GM18517 (cell line): ENCODE results near the gene NOTCH3.

Experiments
- ATAC-seq: cut with Tn5 transposase; IDR thresholded peaks from one replicate; pipeline ENCODE4 v1.9.1; 2021; ENCODE audit warnings: mild to moderate bottlenecking, moderate library complexity; ENCODE audit not compliant: unreplicated experiment

The NOTCH3 gene

DNA sequence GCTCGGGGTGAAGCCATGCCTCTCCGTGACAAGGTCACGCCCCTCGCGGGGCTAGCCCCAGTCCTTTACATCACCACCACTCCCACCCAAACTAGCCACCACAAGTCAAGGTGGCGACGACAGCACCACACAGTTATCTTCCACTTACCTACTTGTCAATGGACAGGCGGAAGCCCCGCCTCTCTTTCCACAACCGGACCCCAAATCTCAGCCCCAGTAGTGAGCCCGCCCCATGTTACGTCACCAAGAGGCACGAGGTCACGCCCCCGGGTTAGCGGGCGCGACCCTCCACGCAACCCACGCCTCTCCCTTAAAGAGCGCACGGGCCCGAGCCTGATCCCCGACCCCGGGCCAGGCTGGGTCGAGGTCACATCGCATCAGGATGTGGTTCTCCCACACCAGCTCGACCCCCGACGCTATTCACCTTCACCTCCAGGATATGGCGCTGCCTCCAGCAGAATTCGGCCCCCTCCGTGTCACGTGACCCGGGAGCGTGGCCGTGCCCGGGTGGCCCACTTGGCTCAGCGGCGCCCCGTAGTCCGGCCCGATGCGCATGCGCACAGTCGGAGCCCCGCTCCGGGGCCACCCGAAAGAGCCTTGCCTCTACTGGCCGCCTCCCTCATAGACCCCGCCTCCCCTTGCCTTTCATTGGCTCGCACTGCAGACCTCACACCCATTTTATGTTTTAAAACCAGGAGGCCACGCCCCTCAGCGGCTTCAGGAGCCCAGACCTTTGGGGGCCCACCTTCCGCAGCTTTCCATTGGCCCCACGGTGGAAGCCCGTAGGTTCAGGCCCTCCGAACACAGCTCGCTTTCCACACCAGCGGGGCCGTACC, 75.3 kb downstream of the NOTCH3 start:
- ATAC-seq: peak; percentile 80

DNA sequence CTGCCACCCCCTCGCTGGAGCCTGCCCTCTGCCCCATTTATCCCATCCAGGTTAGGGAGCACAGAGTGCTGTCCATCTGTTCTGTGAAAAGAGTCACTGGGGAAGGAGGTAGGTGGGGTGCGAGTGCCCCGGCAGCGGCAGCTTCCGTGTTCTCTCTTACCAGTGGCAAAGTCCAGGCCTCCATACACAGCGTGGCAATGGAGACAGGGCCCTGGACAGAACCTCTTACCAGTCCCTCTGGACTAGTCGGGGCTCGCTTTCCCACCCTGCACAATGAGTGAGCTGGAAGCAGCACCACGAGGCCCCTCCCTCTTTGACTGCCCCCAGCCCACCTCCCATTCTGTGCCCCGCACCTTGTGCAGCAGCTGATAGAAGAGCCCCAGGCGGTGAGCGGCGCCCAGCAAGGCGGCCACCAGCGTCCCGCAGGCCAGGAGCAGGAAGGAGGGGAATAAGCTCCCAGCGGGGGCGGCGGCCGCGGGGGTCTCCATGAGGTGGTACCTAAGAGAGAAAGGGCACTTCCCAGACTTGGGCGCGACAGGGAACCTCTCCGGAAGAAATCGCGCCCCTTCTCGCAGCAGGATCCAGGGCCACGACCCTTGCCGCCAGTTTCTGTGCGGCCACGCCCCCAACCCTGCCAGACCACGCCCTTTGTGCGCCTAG, 76.1 kb downstream of the NOTCH3 start:
- ATAC-seq: peak; percentile 1

DNA sequence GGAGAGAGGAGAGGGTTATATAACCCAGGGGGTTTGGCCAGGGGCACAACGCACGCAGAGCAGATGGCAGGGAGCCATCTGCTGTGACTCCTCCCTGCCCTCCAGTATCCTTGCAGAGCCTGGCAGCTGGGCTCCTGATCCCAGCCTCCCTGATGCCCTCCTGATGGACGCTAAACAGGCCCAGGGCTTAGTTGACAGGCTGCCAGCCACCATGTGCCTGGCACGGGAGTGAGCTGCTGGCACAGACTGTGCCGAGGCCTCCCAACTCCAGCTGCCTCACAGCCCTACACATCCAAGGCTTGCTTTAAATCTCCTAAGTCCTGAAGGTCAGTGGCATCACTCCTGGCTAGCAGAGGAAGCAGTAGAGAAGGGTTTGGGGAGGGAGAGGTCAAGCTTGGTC, 76.9 kb downstream of the NOTCH3 start:
- no peak for ATAC-seq

DNA sequence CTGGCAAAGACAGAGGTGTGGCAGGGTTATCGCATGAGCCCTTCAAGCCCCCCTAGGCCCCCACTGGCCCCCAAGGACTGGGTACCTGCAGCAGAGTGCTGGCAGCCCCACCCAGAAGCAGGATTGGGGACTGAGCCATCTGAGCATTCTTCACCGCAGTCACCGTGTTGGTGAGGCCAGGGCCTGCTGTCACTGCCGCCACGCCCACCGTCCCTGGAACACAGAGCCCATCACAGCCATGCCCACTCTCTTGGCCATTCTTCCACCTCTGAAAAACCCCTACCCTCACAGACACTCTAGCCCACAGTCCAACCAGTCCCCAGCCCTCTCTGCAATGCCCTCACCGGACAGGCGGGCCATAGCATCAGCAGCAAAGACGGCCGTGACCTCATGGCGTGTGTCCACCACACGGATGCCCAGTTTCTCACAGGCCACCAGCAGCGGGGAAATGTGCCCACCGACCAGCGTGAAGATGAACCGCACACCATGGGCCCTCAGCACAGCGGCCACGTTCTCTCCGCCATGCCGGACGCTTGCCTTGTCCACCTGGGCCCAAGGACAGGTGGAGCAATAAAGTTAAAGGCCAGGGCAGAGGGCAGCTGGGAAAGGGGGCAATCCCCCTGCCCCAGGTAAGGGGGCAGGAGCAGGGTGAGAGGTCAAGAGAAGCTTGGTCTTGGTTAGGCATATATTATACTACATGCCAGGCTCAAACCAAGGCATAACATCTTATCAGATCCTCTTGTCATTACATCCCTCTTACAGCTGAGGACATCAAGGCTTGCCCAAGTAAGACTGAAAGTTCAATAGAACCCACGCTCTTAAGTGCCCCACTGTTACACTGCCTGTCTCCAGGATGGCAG, 77.5 kb downstream of the NOTCH3 start:
- no peak for ATAC-seq

DNA sequence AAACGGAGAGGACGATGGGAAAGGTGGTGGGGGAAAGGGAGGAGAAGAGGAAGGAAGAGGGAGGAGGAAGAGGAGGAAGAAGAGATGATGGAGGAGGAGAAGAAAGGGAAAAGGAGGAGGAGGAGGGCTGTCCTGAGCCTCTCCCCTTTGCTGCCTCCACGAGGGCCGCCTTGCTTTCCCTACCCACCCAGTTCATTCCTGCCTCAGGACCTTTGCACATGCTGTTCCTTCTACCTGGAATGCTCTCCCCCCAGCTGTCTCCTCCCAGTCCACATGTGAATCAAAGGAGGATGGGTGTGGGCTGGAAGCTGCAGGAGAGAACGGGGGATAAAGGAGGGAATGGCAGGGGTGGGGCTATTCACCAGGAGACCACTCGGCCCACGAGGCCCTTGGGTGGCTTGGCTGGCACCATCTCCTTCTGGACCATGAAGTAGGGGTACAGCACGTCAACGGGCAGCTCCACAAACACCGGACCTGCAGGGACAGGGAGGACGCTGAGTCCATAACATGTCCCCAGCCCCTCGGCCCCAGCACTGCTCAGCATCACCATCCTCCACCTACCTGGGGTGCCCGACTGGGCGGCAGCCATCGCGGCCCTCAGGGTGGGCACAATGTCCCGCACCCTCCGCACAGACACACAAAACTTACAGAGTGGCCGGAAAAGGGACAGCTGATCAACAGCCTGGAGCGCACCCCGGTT, 78.3 kb downstream of the NOTCH3 start:
- no peak for ATAC-seq

DNA sequence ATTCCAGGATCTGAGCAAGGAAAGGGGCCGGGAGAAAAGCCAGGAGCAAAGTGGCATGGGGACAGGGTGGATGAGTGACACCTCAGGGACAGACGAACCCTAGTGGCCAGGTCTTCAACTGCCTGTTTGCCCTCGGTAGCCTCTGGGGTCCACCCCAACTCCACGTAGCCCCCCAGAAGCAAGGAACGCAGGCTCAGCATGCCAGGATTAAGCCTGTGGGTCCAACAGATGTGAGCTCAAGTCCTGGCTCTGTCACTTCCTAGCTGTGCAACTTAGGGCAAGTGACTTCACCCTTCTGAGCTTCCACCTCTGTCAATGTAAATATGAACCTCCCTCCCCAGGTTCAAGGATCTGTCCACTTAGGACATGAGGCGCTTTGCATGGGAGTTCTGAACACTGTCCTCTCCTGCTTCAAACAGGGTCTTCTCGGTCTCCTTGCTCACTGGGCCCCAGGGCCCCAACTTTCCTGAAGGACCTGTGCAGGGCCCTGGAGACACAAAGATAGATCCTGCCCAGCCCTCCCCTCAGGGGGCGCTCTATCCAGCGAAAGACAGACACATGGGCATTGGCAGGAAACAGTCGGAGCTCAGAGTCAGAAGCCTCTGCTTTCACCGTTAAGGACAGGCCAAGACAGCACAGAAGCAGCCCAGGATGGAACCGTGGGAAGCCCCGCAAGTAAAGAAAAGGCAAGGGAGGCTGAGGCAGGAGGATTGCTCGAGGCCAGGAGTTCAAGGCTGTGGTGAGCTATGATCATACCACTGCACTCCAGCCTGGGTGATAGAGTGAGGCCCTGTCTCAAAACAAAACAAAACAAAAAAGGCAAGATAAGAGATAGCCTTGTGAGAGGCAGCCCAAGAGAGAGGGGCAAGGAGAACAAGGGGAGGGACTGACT, 80.4 kb downstream of the NOTCH3 start:
- no peak for ATAC-seq

DNA sequence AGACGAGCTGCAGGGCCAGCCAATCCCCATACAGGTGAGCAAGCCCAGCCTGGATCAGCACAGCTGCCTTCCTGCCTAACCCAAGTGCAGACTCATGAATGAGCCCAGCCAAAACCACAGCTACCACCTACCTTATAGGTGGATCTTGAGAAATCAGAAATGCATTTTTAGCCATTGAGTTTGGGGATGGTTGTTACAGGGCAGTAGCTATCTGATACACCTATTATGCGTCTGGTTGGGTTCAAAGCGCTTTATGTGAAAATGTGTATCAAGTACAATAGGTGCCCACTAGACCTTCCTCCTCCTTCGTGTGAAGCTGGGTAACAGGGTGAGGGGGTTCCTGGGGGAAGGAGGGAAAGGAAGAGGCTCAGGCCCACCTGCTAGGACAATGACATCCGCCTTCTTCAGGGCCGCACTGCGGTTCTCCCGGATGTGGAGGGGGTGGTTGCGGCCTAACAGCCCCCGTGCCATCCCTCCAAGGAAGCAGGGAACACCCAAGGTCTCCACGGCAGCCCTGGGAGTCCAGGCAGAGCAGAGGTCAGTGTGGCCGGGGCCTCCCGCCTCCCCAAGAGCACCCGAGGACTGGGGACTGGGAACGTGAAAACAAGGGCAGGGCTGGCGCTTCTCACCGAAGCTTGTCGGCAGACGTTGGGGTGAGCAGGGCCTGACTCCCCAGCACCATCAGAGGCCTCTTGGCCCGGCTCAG, 81.9 kb downstream of the NOTCH3 start:
- ATAC-seq: no peak

DNA sequence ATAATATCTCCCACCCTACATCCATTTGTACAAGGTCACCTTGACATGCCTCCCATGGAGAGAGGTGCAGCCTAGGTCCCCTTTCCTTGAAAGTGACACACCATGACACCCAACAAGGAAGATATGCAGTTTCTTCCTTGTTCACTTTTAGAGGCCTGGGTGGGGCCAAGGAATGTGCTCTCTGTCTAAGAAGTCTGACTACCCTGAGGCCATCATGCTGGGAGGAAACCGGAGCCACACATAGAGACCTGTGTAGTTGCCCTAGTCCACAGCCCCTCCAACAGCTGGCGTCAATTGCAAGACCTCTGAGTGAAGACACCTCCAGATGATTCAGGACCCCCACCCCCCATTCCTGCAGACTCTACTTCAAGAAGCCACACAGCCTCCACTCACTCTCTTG, 82.5 kb downstream of the NOTCH3 start:
- ATAC-seq: no peak

DNA sequence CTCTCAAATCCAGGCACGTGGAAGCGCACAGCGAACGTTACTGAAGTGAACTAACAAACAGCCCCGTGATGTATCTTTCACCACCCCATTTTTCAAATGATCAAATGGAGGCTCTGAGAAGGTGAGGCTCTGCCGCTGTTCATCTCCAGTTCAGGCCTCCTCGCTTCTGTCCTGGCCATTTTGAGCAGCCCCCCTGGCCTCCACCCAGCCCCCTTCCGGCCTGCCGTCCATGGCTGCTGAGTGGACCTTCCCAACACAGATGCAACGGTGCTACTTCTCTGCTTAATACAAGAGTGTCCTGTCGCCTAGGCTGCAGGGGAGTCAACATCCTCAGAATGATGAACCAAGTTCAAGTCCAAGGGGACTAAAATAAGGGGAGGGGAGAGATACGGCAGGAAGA, 83.9 kb downstream of the NOTCH3 start:
- ATAC-seq: no peak

DNA sequence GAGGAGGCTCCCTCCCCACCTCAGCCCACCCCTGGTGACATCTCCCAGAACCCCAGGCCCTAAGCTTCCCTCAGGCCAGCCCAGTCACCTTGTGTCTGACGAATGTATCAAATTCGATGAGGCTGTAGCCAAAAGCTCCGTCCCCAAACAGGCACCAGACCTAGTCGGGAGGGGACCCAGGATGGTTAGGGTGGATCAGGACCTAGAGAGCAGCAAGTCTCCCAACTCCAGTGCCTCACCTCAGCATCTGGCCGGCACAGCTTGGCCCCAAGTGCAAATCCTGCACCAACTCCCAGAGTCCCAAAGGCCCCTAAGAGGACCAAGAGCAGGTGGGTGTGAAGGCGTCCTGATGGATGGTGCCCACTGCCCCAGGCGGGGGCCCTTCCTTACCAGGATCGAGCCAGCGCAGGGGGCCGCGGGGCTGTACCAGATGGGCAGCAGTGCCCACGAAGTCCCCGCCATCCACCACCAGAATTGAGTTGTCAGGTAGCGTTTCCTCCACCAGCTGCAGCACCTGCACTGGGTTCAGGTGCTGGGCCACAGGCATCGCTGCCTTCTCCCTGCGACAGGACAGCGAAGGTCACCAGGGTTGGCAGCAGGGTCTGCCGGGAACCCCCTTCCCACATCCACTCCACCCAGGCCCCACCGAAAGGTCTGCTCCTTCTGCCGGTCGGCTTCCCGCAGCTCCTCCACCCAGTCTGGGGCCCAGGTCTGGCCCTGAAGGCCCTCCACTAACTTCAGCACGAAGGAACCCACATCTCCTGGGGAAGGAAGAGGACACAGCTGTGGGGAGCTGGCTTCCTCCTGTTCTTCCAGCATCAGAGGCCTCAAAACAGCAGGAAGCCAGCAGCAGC, 84.8 kb downstream of the NOTCH3 start:
- ATAC-seq: no peak

DNA sequence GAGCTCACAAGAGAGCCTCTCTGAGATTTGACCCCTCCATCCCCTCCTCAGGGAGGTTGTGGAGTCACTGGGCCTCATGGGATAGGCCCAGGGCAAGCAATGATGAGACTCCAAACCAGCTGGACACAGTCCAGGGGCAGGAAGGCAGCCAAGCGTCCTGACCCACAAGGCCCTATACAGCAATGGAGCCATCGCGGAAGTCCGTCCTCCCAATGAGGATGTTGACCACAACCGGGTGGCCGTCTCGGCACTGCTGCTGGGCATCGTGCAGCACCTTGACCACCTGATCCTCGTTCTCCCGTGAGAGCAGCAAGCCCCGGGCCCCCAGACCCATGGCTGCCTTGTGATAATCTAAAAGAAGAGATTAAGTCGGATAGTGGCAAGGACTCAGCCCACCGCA, 85.7 kb downstream of the NOTCH3 start:
- ATAC-seq: no peak

DNA sequence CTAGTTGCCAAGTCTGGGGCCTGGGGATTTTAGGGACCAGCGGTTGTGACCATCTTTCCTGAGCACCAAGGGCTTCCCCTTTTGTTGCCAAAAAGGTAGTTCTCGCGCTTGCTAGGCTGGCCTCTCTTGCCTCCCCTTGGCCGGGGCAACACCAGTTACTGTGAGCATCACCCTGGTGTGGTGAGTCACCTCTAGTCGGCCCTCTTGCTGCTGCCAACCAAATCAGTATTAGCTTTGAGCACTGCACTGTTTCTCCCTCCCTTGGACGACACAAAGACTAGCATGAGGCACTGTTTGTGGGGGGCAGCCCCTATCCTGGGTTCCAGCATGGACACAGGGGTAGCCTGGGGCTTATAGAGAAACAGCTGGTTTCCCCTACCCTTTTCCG, 86.6 kb downstream of the NOTCH3 start:
- ATAC-seq: no peak

DNA sequence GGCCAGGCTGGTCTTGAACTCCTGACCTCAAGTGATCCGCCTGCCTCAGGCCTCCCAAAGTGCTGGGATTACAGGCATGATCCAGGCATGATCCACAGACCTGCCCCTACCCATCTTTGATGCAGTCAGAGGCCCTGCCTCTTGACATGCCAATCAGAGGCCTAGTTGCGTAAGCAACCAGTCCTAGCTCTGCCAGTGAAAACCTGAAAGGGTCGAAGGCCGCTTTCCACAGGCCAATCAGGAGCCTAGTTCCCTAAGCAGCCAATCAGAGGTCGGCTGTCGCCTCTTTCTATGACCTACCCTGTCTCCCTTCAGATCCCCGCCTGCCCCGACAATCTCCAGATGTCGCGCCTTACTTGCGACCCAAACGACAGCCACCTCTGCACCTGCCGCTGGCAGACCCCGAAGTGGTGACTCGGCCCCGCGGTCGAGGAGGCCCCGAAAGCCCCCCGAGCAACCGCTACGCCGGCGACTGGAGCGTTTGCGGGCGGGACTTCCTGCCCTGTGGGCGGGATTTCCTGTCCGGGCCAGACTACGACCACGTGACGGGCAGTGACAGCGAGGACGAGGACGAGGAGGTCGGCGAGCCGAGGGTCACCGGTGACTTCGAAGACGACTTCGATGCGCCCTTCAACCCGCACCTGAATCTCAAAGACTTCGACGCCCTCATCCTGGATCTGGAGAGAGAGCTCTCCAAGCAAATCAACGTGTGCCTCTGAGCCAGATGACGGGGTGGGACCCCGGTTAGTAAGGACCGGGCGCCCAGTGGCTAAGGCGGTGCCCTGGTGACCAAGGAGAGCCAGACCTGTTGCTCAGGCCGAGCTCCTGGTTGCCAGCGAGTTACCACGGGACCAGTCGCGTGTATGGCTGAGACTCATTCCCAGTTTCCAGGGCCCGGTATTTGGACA, 87.3 kb downstream of the NOTCH3 start:
- no peak for ATAC-seq

DNA sequence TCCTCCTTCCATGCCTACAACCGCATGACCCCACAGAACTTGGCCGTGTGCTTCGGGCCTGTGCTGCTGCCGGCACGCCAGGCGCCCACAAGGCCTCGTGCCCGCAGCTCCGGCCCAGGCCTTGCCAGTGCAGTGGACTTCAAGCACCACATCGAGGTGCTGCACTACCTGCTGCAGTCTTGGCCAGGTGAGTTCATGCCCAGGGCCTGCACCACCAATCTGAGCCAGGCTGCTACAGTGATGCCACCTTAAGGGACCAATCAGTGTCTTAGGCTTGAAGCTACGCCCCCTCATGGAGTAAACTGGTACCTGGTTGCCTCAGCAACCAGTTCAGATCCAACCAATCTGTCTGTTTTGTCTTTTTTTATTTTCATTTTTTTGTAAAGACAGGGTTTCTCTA, 88.4 kb downstream of the NOTCH3 start:
- no peak for ATAC-seq

DNA sequence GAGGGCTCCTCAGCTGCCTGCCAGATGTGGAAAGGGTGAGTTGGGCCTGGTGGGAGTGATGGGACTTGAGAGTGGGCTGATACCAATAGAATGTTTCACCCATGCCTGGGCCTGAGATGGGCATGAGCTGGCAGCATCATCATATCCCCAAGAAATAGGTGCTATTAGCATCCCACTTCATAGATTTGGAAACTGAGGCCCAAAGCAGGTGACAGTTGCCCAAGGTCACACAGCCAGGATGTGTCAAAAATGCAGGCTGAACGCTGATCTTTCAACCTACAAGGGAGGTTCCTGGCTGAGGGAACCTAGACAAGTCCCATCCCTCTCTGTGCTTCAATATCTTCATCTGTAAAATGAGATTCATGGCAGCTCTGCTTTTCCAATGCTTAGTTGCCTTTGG, 89.0 kb downstream of the NOTCH3 start:
- no peak for ATAC-seq

DNA sequence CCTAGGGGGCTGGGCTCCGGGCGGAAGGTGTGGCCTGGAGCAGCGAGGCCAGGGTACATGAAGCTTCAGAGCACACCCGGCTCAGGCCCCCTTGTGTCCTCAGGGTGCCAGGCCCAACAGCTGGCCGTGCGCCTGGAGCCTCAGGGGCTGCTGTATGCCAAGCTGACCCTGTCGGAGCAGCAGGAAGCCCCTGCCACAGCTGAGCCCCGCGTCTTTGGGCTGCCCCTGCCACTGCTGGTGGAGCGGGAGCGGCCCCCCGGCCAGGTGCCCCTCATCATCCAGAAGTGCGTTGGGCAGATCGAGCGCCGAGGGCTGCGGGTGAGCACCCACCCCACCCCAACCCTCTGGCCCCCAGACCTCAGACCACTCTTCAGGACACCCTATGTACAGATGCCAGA, 90.4 kb downstream of the NOTCH3 start:
- no peak for ATAC-seq

DNA sequence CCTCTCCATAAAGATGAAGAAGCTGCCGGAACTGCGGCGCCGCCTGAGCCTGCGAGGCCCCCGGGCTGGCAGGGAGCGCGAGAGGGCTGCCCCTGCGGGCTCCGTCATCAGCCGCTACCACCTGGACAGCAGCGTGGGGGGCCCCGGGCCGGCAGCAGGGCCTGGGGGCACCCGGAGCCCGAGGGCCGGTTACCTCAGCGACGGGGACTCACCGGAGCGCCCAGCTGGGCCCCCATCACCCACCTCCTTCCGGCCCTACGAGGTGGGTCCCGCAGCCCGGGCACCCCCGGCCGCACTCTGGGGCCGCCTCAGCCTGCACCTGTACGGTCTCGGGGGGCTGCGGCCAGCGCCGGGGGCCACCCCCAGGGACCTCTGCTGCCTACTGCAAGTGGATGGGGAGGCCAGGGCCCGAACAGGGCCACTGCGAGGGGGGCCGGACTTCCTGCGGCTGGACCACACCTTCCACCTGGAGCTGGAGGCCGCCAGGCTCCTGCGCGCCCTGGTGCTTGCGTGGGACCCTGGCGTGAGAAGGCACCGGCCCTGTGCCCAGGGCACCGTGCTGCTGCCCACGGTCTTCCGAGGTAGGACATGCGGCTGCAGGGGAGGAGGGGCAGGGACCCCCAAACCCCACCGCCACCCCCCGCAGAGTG, 90.9 kb downstream of the NOTCH3 start:
- ATAC-seq: no peak
